HepG2 (cell line): ENCODE data around the gene PLD2. TPM values are rescaled to one million over a fixed set of nuclear protein-coding genes. Genes with fewer than 3 reads are reported as not detected.

Experiments
- AKAP8 ChIP-seq: sonication (generic); formaldehyde crosslinking; IDR thresholded peaks from 2 replicates; pipeline ENCODE4 v1.5.1; 2020; ENCODE audit warnings: mild to moderate bottlenecking, missing genetic modification reagents
- ARID4A ChIP-seq: sonication (generic); formaldehyde crosslinking; IDR thresholded peaks from 2 replicates; pipeline ENCODE4 v1.5.0; 2020; ENCODE audit warnings: mild to moderate bottlenecking, missing genetic modification reagents, borderline replicate concordance
- CAMTA2 ChIP-seq: sonication (generic); formaldehyde crosslinking; IDR thresholded peaks from 2 replicates; pipeline ENCODE4 v1.4.0; 2020; ENCODE audit warnings: mild to moderate bottlenecking, missing genetic modification reagents, borderline replicate concordance
- DNMT1 ChIP-seq: sonication (generic); formaldehyde crosslinking; IDR thresholded peaks from 2 replicates; pipeline ENCODE4 v1.5.1; 2020; ENCODE audit warnings: mild to moderate bottlenecking, missing genetic modification reagents
- ERF ChIP-seq: IDR thresholded peaks from 2 replicates; pipeline ENCODE4 v1.6.1; 2018; ENCODE audit warnings: missing biosample characterization, missing genetic modification reagents
- FOXA3 ChIP-seq: IDR thresholded peaks from 2 replicates; pipeline ENCODE4 v1.6.1; 2016; ENCODE audit warnings: missing genetic modification reagents, missing compliant biosample characterization
- HBP1 ChIP-seq: IDR thresholded peaks from 2 replicates; pipeline ENCODE4 v1.6.1; 2016; ENCODE audit warnings: low read depth, control low read depth
- MED13 ChIP-seq: sonication (generic); formaldehyde crosslinking; IDR thresholded peaks from 2 replicates; pipeline ENCODE4 v1.5.0; 2020; ENCODE audit warnings: missing genetic modification reagents
- MEIS2 ChIP-seq: sonication (generic); formaldehyde crosslinking; IDR thresholded peaks from 2 replicates; pipeline ENCODE4 v1.9.0; 2021; ENCODE audit warnings: mild to moderate bottlenecking, missing genetic modification reagents
- PHF21A ChIP-seq: sonication (generic); formaldehyde crosslinking; IDR thresholded peaks from 2 replicates; pipeline ENCODE4 v1.5.0; 2020; ENCODE audit warnings: mild to moderate bottlenecking, missing genetic modification reagents
- SALL1 ChIP-seq: sonication (generic); formaldehyde crosslinking; IDR thresholded peaks from 2 replicates; pipeline ENCODE4 v1.8.0; 2022; ENCODE audit warnings: mild to moderate bottlenecking, missing genetic modification reagents
- XRCC5 ChIP-seq: fragments of 200-400 bp; formaldehyde crosslinking; optimal IDR thresholded peaks from 2 replicates; pipeline ENCODE3; 2017; ENCODE audit warnings: mild to moderate bottlenecking, low read length
- ZNF296 ChIP-seq: sonication (generic); formaldehyde crosslinking; conservative IDR thresholded peaks from 2 replicates; pipeline ENCODE4 v1.5.0; 2020; ENCODE audit warnings: mild to moderate bottlenecking, missing genetic modification reagents
- ZSCAN12 ChIP-seq: sonication (generic); formaldehyde crosslinking; IDR thresholded peaks from 2 replicates; pipeline ENCODE4 v1.9.0; 2021; ENCODE audit warnings: mild to moderate bottlenecking, missing genetic modification reagents
- polyA plus RNA-seq, 8 experiments: library from polyadenylated mRNA; depleted of rRNA in 3 of 8; stranded (reverse) in 7 of 8; unstranded in 1 of 8; fragments of >200 nt; fragmentation: Illumina TruSeq in 4 of 8; extraction: Trizol in 4 of 8; gene quantifications; 2 replicates each; pipeline versions ENCODE4 v1.2.1 to v1.2.3, GENCODE V29; 2011 to 2016; ENCODE audit warnings: low read depth in 4 of 8, missing spikeins in 1 of 8, mixed read lengths in 1 of 8; ENCODE audit not compliant: insufficient read depth in 1 of 8
- total RNA-seq, 5 experiments: library from RNA; depleted of rRNA; stranded (reverse); fragments of >200 nt; fragmentation: Illumina TruSeq; extraction: Trizol; gene quantifications; 2 replicates each; pipeline ENCODE4 v1.2.3, GENCODE V29; 2016; ENCODE audit warnings: low read depth in 1 of 5
- TF ChIP-seq, protein P1 (sequence below): sonication (generic); formaldehyde crosslinking; IDR thresholded peaks from 2 replicates; pipeline ENCODE4 v1.4.0; 2020; ENCODE audit warnings: mild to moderate bottlenecking, low read depth, missing genetic modification reagents
- TF ChIP-seq, protein P2 (sequence below): IDR thresholded peaks from 2 replicates; pipeline ENCODE4 v1.6.1; 2012; ENCODE audit warnings: inconsistent platforms
- TF ChIP-seq, protein P3 (sequence below): sonication (generic); formaldehyde crosslinking; IDR thresholded peaks from 2 replicates; pipeline ENCODE4 v1.4.0; 2020; ENCODE audit warnings: mild to moderate bottlenecking, missing genetic modification reagents, borderline replicate concordance

PLD2 gene
- total and polyA plus RNA-seq, 2 of the 13 experiments (the other 11 are each of a cell fraction or from before 2014, with no cell fraction given), result 13.4 to 29.7 TPM

GRCh38 chr17:4759776-4760236 lies 47.1 kb upstream of the PLD2 start (continued):
- TF ChIP-seq ARID4A (CRISPR knock-in tag) (peak; percentile 30; the same call in 1 of the 2 replicates), MEIS2 (CRISPR knock-in tag) (peak; percentile 84), FOXA3 (peak; percentile 96), PHF21A (peak; percentile 96), XRCC5 (no peak), AKAP8 (CRISPR knock-in tag) (no peak), SALL1 (CRISPR knock-in tag) (peak; percentile 96), MED13 (CRISPR knock-in tag) (peak; percentile 84; the same call in 1 of the 2 replicates), CAMTA2 (CRISPR knock-in tag) (no peak), ERF (CRISPR knock-in tag) (peak; percentile 79), ZSCAN12 (CRISPR knock-in tag) (no peak), DNMT1 (CRISPR knock-in tag) (no peak), HBP1 (CRISPR knock-in tag) (no peak), ZNF296 (CRISPR knock-in tag) (no peak)
- TF ChIP-seq, protein P1, sequence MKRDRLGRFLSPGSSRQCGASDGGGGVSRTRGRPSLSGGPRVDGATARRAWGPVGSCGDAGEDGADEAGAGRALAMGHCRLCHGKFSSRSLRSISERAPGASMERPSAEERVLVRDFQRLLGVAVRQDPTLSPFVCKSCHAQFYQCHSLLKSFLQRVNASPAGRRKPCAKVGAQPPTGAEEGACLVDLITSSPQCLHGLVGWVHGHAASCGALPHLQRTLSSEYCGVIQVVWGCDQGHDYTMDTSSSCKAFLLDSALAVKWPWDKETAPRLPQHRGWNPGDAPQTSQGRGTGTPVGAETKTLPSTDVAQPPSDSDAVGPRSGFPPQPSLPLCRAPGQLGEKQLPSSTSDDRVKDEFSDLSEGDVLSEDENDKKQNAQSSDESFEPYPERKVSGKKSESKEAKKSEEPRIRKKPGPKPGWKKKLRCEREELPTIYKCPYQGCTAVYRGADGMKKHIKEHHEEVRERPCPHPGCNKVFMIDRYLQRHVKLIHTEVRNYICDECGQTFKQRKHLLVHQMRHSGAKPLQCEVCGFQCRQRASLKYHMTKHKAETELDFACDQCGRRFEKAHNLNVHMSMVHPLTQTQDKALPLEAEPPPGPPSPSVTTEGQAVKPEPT (CRISPR knock-in tag), result 0 out of 2 replicates have a peak, but pooled peaks have one; percentile 34
- TF ChIP-seq, protein P2, sequence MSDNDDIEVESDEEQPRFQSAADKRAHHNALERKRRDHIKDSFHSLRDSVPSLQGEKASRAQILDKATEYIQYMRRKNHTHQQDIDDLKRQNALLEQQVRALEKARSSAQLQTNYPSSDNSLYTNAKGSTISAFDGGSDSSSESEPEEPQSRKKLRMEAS, result peak; percentile 56
- TF ChIP-seq, protein P3, sequence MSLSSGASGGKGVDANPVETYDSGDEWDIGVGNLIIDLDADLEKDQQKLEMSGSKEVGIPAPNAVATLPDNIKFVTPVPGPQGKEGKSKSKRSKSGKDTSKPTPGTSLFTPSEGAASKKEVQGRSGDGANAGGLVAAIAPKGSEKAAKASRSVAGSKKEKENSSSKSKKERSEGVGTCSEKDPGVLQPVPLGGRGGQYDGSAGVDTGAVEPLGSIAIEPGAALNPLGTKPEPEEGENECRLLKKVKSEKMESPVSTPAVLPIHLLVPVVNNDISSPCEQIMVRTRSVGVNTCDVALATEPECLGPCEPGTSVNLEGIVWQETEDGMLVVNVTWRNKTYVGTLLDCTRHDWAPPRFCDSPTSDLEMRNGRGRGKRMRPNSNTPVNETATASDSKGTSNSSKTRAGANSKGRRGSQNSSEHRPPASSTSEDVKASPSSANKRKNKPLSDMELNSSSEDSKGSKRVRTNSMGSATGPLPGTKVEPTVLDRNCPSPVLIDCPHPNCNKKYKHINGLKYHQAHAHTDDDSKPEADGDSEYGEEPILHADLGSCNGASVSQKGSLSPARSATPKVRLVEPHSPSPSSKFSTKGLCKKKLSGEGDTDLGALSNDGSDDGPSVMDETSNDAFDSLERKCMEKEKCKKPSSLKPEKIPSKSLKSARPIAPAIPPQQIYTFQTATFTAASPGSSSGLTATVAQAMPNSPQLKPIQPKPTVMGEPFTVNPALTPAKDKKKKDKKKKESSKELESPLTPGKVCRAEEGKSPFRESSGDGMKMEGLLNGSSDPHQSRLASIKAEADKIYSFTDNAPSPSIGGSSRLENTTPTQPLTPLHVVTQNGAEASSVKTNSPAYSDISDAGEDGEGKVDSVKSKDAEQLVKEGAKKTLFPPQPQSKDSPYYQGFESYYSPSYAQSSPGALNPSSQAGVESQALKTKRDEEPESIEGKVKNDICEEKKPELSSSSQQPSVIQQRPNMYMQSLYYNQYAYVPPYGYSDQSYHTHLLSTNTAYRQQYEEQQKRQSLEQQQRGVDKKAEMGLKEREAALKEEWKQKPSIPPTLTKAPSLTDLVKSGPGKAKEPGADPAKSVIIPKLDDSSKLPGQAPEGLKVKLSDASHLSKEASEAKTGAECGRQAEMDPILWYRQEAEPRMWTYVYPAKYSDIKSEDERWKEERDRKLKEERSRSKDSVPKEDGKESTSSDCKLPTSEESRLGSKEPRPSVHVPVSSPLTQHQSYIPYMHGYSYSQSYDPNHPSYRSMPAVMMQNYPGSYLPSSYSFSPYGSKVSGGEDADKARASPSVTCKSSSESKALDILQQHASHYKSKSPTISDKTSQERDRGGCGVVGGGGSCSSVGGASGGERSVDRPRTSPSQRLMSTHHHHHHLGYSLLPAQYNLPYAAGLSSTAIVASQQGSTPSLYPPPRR, result peak; percentile 96
